ENCODE measurements around the gene F12.

The F12 gene

DNA sequence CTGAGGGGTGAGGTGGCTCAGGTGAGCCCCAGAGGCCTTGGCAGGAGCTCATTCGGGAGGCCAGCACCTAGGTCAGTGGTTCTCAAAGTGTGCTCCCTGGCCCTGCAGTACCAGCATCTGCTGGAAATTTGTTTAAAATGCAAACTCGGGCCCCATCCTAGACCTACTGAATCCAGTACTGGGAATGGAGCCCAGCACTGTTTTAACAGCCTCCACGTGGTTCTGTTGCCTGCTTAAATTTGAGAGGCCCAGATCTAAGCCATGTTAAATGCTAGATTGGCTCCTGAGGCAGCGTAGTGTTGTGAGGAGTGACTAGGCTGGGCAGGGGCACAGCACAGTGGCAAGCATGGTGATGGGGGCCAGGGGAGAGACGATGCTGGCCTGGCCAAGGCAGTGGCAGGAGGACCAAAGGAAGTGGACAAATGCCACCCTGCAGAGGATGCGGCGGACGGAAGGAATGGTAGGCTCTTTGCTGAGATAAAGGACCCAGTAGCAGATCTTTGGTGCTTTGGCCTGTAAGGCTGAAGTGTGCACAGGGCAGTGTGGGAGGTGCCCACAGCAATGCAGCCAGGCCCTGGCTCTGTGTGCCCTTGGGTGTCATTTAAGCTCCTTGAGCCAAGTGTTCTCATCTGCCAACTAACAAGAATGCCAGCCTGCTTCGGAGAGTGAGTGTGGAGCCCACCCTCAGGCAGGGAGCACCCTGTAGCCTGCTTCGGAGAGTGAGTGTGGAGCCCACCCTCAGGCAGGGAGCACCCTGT, 41.5 kb upstream of the F12 start:
- POLR2A ChIA-PET, result interaction anchor here (1.1 to 1.5 kb wide), 3 partner anchors 18 to 48 kb away, joined by 3 read pairs; no protein-coding TSS in a partner anchor
- CTCF ChIA-PET, result interaction anchor here (1.0 to 21.0 kb wide), 6 partner anchors 17 to 141 kb away, joined by 3 to 549 read pairs (median 113); partner anchors contain the start of genes F12, GRK6, MXD3 and PFN3
- TF ChIP-seq CTCF (IDR thresholded peaks at IDR 0.05; ENCODE audit: control extremely low read depth, extremely low read depth, low read depth, missing control alignments), result no peak
- DNase-seq (ENCODE audit: extremely low spot score), result no peak

DNA sequence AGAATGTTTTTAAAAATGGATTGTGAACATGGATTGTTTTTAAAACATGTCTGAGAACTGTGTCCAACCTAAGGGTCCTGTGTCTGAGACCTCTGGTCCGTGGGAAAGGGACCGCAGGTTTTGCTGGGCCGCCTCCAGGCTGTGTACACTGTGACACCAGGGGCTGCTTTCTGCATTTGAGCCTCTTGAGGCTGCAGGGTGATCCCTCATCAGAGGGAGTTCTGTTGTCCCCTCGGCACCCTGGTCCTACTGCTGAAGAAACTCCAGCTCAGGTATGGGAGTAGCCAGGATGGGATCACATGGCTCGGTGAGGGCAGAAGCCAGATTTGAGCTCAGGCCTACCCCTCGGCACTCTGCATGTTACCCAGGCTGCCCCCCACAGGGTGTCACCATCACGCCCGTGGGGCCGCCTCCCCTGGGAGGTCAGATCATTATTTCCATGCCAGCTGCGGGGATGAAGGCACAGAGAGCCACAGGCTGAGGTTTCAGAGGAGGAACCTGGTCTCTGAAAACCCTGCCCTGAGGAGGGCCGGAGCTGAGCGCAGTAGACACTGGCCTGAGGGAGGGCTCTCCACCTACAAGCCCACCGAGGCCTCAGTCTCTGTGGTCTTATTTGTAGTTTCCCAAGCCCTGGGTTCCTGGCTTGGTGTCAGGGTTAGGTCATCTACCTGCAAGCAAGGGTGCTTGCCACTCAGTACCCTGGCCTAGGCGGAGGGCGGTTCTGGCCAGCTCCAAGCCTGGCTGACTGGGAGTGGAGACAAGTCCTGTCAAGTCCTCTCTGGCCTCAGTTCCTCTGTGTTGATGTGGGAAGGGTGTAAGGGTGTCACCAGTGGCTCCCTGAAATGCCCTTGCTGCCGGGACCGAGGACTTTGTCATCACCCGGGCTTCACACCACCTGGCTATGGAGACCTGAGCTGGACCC, 40.0 kb upstream of the F12 start:
- ChIA-PET CTCF (interaction anchor here (0.7 to 21.0 kb wide), 9 partner anchors 5 to 140 kb away, joined by 3 to 549 read pairs (median 3); partner anchors contain the start of genes F12 and PFN3), POLR2A (interaction anchor here (1.1 kb wide), 2 partner anchors 17 to 23 kb away, joined by 3 to 4 read pairs; partner anchors contain the start of gene GRK6)

GRCh38 chr5:177448244-177448950, 39.0 kb upstream of the F12 start:
- no peak for DNase-seq (ENCODE audit: extremely low spot score)
- TF ChIP-seq CTCF (IDR thresholded peaks at IDR 0.05; ENCODE audit: control extremely low read depth, extremely low read depth, low read depth, missing control alignments), result no peak
- ChIA-PET POLR2A (interaction anchor here (0.8 to 1.1 kb wide), 2 partner anchors 11 to 22 kb away, joined by 4 to 6 read pairs; partner anchors contain the start of gene GRK6), CTCF (interaction anchor here (0.7 to 21.0 kb wide), 12 partner anchors 6 to 335 kb away, joined by 3 to 549 read pairs (median 5); partner anchors contain the start of genes F12 and PFN3)

More for the DNA sequence above, 40.0 kb upstream of the F12 start:
- TF ChIP-seq CTCF (IDR thresholded peaks at IDR 0.05; ENCODE audit: control extremely low read depth, extremely low read depth, low read depth, missing control alignments), result no peak
- no peak for DNase-seq (ENCODE audit: extremely low spot score)

GRCh38 chr5:177447611-177448243, 38.4 kb upstream of the F12 start:
- TF ChIP-seq CTCF (IDR thresholded peaks at IDR 0.05; ENCODE audit: control extremely low read depth, extremely low read depth, low read depth, missing control alignments), result no peak
- CTCF ChIA-PET, result interaction anchor here (1.1 to 21.0 kb wide), 11 partner anchors 7 to 334 kb away, joined by 3 to 549 read pairs (median 5); partner anchors contain the start of genes F12 and PFN3
- no peak for DNase-seq (ENCODE audit: extremely low spot score)
- POLR2A ChIA-PET, result interaction anchor here (0.5 to 1.5 kb wide), 3 partner anchors 8 to 22 kb away, joined by 4 to 6 read pairs (median 5); no protein-coding TSS in a partner anchor

DNA sequence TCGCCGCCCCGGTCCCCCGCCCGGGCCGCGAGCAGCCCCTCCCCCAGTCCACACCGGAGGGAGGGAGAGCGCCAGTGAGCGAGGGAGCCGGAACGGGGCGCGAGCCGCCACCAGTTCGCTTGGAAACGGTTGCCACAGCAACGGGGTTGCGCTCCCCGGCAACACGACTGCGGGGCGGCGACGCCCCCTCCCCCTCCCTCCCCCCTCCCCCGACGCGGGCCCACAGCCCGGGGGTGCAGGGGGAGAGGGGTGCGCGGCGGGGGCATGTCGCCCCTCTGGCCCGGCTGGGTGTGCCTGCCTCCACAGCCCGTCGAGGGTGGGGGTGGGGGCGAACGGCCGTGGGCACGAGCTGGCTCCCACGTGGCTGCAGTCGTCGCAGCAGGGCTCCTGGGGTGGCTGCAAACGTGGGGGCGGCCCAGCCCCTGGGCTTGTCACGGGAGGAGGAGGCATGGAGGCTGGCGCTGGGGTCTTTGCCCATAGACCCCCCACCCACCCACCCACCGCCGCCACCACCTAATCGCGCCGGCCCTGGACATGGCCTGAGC, 37.8 kb upstream of the F12 start:
- TF ChIP-seq CTCF (IDR thresholded peaks at IDR 0.05; ENCODE audit: control extremely low read depth, extremely low read depth, low read depth, missing control alignments), result no peak
- peak; percentile 79 for DNase-seq (ENCODE audit: extremely low spot score)
- CTCF ChIA-PET, result interaction anchor here (1.1 to 21.0 kb wide), 11 partner anchors 7 to 333 kb away, joined by 3 to 549 read pairs (median 5); partner anchors contain the start of genes F12 and PFN3

More for the DNA sequence above, 37.8 kb upstream of the F12 start:
- POLR2A ChIA-PET, result interaction anchor here (0.5 to 1.5 kb wide), 4 partner anchors 7 to 43 kb away, joined by 3 to 6 read pairs (median 4); no protein-coding TSS in a partner anchor

All from GM10248 (cell line).